Thyroid gland (tissue), 4 donors: ENCODE data around the gene KYAT1. TPM values are rescaled to one million over a fixed set of nuclear protein-coding genes. Genes with fewer than 3 reads are reported as not detected.
A peak's percentile ranks its signal among the peaks of the same experiment; 100 is the strongest.

Source experiments
- DNase-seq, 2 donors: peaks; one replicate each; pipeline ENCODE4 v3.0.0-alpha.2; 2019
- H3K27ac ChIP-seq, 3 donors: fragments of 200-600 bp; sonication (generic); 1 replicate in 2 of 3; 2 replicates in 1 of 3; pipeline ENCODE4 v1.5.1; 2016 to 2019; ENCODE audit warnings: mild to moderate bottlenecking in 1 of 3, moderate library complexity in 1 of 3
- H3K27me3 ChIP-seq: fragments of 200-600 bp; sonication (generic); one replicate; pipeline ENCODE4 v1.5.1; 2019
- H3K36me3 ChIP-seq, 2 donors: fragments of 200-600 bp; sonication (generic); one replicate each; pipeline ENCODE4 v1.5.1; 2016 to 2019
- H3K4me1 ChIP-seq, 2 donors: fragments of 200-600 bp; sonication (generic); one replicate each; pipeline ENCODE4 v1.5.1; 2017 to 2019
- H3K4me3 ChIP-seq, 3 donors: fragments of 200-600 bp; sonication (generic); replicated peaks in 1 of 3; 1 replicate in 2 of 3; 2 replicates in 1 of 3; pipeline ENCODE4 v1.5.1; 2016; ENCODE audit warnings: mild to moderate bottlenecking in 1 of 3
- H3K9me3 ChIP-seq: fragments of 200-600 bp; sonication (generic); one replicate; pipeline ENCODE4 v1.5.1; 2017
- CTCF ChIP-seq, 6 experiments: fragments of 200-600 bp in 3 of 6; fragments of 450-650 bp in 3 of 6; sonication (generic) in 3 of 6; IDR thresholded peaks; one replicate each; pipeline ENCODE4 v1.5.1; 2016 to 2019; ENCODE audit warnings: antibody characterized with exemption in 6 of 6, mild to moderate bottlenecking in 2 of 6, inconsistent platforms in 1 of 6, moderate library complexity in 1 of 6
- POLR2A ChIP-seq, 2 donors: fragments of 450-650 bp; IDR thresholded peaks; one replicate each; pipeline ENCODE4 v1.6.1; 2017; ENCODE audit warnings: antibody characterized with exemption in 2 of 2, mild to moderate bottlenecking in 2 of 2, moderate library complexity in 1 of 2
- WGBS, 2 donors: methylation state at CpG; one replicate each; pipeline ENCODE4 v1.1.5; 2017; 5-methylcytosine and 5-hydroxymethylcytosine counted together
- intact Hi-C: fragments of 100-400 bp; cut with DNase I; formaldehyde crosslinking; loops from one replicate; pipeline ENCODE4 v1.15.1; 2023
- total RNA-seq, 4 donors: library from RNA; depleted of rRNA; stranded (reverse); fragments of >200 nt; gene quantifications; one replicate each; pipeline ENCODE4 v1.2.3, GENCODE V29; 2016

The KYAT1 gene
- total RNA-seq, 4 donors from 2014 or later, result 5.8 to 12.6 (median 12.3) TPM

GRCh38 chr9:128790536-128790935, 91.2 kb downstream of the KYAT1 start:
- H3K36me3 ChIP-seq, result peaks cover 26 to 29% of the 10 kb centered on the region in 2 donors
- WGBS, 2 donors, result 86 to 89% methylated on average over 4 of the region's 4 CpGs

GRCh38 chr9:128788445-128788844, 93.3 kb downstream of the KYAT1 start:
- no peaks in the 10 kb centered on the region for H3K9me3 ChIP-seq
- no peak for DNase-seq
- peaks cover 19 to 28% of the 10 kb centered on the region in 2 donors for H3K36me3 ChIP-seq
- H3K27me3 ChIP-seq, result no peaks in the 10 kb centered on the region
- intact Hi-C loops, result no loop called here
- WGBS, 2 donors, result 71 to 100% methylated on average over 1 of the region's 1 CpG
- H3K27ac ChIP-seq, result no peak overlapping the region
- no peak overlapping the region for H3K4me3 ChIP-seq
- no peak for TF ChIP-seq CTCF (IDR thresholded peaks at IDR 0.05)
- no peak for TF ChIP-seq POLR2A (IDR thresholded peaks at IDR 0.05)
- H3K4me1 ChIP-seq, result peaks cover 8 to 12% of the 10 kb centered on the region in 2 donors

More at GRCh38 chr9:128790536-128790935, 91.2 kb downstream of the KYAT1 start:
- H3K9me3 ChIP-seq, result no peaks in the 10 kb centered on the region
- H3K27me3 ChIP-seq, result no peaks in the 10 kb centered on the region
- intact Hi-C loops, result no loop called here
- no peak overlapping the region for H3K4me3 ChIP-seq
- TF ChIP-seq CTCF (IDR thresholded peaks at IDR 0.05) (no peak), POLR2A (IDR thresholded peaks at IDR 0.05) (no peak)
- H3K27ac ChIP-seq, result no peak overlapping the region
- DNase-seq, result no peak
- peaks cover 8 to 12% of the 10 kb centered on the region in 2 donors for H3K4me1 ChIP-seq

GRCh38 chr9:128787659-128788058, 94.1 kb downstream of the KYAT1 start:
- peak overlapping the region; percentile 59 to 97 (median 92) for H3K4me3 ChIP-seq
- WGBS, 2 donors, result 1 to 2% methylated on average over 7 of the region's 7 CpGs
- DNase-seq, result peak; percentile 35 to 42
- peak overlapping the region in 2 of 3 donors; percentile 63 to 86 for H3K27ac ChIP-seq
- intact Hi-C loops, result no loop called here
- no peaks in the 10 kb centered on the region for H3K27me3 ChIP-seq
- no peaks in the 10 kb centered on the region for H3K9me3 ChIP-seq
- TF ChIP-seq POLR2A (IDR thresholded peaks at IDR 0.05) (no peak), CTCF (IDR thresholded peaks at IDR 0.05) (no peak)
- H3K36me3 ChIP-seq, result peaks cover 14 to 20% of the 10 kb centered on the region in 2 donors
- peaks cover 8 to 12% of the 10 kb centered on the region in 2 donors for H3K4me1 ChIP-seq

GRCh38 chr9:128786681-128787601, 94.8 kb downstream of the KYAT1 start, which contains the start of gene TBC1D13:
TBC1D13 (plus strand) TSS chr9:128787253; CDS start chr9:128787354, 101 bp downstream.
- no peaks in the 10 kb centered on the region for H3K9me3 ChIP-seq
- peaks cover 8 to 12% of the 10 kb centered on the region in 2 donors for H3K4me1 ChIP-seq
- peak within 1 kb of the TSS; percentile 63 to 86 (median 64) for H3K27ac ChIP-seq
- peak within 1 kb of the TSS; percentile 59 to 97 (median 92) for H3K4me3 ChIP-seq
- intact Hi-C loops, result no loop called here
- H3K36me3 ChIP-seq, result peaks cover 7 to 13% of the 10 kb centered on the region in 2 donors
- 19% methylated on average over 21 to 26 of the region's 64 CpGs for WGBS, 2 donors
- peak in 1 of 6 experiments; percentile 19 for TF ChIP-seq CTCF (IDR thresholded peaks at IDR 0.05)
- peak in 1 of 2 donors; percentile 58 for TF ChIP-seq POLR2A (IDR thresholded peaks at IDR 0.05)
- DNase-seq, result peak; percentile 88 to 92
- no peaks in the 10 kb centered on the region for H3K27me3 ChIP-seq

GRCh38 chr9:128785427-128785826, 96.3 kb downstream of the KYAT1 start:
- TF ChIP-seq POLR2A (IDR thresholded peaks at IDR 0.05) (no peak), CTCF (IDR thresholded peaks at IDR 0.05) (no peak)
- peaks cover 8 to 12% of the 10 kb centered on the region in 2 donors for H3K4me1 ChIP-seq
- no peaks in the 10 kb centered on the region for H3K9me3 ChIP-seq
- DNase-seq, result no peak
- H3K27me3 ChIP-seq, result no peaks in the 10 kb centered on the region
- intact Hi-C loops, result no loop called here
- H3K27ac ChIP-seq, result no peak overlapping the region
- H3K4me3 ChIP-seq, result no peak overlapping the region
- no peaks in the 10 kb centered on the region for H3K36me3 ChIP-seq
- 92 to 95% methylated on average over 6 of the region's 6 CpGs for WGBS, 2 donors
